Stimulated activated CD4-positive, alpha-beta T cell treated with anti-CD3 and anti-CD28 coated beads, Interleukin-4, amount 100 ng/mL, for 48 hours (primary cell): Measurements from ENCODE around the gene MPI.

Source experiments
- DNase-seq, 2 donors: peaks; one replicate each; pipeline ENCODE4 v3.0.0-alpha.2; 2020; ENCODE audit warnings: low read depth in 2 of 2

The MPI gene, protein sequence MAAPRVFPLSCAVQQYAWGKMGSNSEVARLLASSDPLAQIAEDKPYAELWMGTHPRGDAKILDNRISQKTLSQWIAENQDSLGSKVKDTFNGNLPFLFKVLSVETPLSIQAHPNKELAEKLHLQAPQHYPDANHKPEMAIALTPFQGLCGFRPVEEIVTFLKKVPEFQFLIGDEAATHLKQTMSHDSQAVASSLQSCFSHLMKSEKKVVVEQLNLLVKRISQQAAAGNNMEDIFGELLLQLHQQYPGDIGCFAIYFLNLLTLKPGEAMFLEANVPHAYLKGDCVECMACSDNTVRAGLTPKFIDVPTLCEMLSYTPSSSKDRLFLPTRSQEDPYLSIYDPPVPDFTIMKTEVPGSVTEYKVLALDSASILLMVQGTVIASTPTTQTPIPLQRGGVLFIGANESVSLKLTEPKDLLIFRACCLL

DNA sequence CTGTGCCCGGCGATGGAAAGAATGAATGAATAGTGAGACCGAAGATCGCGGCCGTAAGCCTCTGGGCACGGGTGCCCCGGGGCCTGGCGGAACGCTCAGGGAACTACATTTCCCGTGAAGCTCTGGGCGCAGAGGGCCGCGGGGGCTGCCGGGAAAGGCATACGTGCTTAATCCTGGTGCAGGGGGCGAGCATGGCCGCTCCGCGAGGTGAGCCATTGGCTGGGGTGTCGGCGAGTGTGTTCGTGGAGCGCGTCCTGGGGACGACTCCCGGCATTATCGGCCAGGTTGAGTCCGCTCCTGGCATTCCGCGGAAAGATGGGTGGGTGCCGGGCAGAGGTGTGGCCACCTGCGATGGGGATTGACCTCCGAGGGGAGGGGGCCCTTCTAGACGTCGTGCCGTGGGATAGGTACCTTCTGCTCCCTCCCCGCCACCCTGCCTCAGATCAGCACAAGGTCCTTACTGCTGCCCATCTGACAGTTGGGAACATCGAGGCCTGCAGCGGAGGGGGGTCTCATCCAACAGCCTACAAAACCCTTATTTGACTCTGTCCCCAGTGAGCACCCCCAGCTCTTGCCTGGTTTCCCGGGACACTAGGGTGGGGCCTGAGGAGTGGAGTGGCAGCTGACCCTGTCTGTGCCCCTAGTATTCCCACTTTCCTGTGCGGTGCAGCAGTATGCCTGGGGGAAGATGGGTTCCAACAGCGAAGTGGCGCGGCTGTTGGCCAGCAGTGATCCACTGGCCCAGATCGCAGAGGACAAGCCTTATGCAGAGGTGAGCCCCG lies at the start of gene MPI:
Gene MPI (plus strand): TSS at position 160 of the 782 bp plus-strand sequence. CDS start 32 bp downstream, at position 192.
- peak; percentile 86 to 89 for DNase-seq

DNA sequence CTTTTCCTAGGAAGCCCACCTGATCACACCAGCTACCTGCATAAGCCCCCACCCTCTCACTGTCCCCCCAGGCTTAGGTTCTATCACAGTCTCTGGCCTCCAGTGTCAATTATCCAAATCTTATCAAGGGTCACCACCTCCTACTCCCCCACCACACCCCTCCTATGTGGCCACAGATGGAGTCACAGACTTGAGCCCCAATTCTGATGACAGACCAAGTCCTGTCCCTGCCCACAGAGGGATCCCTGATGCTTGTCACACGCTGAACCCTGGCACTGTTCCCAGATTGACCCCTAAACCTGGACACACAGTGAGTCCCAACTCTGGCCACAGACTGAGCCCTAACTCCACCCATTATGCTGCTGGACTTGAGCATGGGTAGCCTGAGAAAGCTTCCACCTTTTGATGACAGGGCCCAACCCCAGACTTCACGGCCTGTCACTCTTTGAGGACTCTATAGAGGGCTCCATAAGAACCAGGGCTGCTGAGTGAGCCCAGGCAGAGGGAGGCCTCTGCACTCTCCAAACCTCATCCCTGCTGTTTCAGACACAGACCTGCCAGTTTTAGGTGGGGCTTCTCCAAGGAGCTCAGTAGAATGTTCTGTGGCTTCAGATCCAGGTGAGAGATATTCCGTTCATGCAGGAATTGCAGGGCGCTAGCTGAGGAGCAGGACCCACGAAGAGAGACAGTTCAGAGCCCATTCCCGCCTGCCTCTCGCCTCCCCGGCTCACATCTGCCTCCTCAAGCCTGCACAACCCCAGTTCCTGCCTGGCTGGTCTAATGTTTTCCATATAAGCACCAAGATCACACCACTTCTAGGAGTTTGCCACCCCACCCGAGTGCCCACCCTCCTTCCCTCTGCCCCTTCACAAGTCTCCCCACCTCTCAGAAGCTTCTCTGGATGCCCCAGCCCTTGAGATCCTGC lies 48.7 kb upstream of the MPI start:
- no peak for DNase-seq

DNA sequence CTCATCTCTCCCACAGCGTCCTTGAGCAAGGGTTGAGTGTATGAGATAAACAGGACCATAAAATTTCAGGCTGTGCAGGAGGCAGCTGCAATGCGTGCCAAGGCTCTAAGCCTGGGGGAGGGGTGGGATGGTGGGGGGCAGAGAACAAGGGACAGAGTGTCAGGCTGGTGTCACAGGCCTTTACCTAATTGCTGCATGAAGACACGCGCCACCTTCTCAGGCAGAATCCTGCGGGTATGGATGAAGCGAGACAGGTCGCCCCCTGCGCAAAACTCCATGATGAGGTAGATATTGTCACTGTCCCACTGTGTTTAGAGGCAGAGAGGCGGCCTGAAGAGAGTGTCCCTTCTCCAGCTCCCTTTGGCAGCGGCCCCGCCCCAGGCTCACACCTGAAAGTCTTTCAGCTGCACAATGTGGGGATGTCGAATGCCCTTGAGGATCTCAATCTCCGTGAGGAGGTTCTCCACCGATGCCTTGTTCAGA lies 47.9 kb upstream of the MPI start:
- DNase-seq = no peak

DNA sequence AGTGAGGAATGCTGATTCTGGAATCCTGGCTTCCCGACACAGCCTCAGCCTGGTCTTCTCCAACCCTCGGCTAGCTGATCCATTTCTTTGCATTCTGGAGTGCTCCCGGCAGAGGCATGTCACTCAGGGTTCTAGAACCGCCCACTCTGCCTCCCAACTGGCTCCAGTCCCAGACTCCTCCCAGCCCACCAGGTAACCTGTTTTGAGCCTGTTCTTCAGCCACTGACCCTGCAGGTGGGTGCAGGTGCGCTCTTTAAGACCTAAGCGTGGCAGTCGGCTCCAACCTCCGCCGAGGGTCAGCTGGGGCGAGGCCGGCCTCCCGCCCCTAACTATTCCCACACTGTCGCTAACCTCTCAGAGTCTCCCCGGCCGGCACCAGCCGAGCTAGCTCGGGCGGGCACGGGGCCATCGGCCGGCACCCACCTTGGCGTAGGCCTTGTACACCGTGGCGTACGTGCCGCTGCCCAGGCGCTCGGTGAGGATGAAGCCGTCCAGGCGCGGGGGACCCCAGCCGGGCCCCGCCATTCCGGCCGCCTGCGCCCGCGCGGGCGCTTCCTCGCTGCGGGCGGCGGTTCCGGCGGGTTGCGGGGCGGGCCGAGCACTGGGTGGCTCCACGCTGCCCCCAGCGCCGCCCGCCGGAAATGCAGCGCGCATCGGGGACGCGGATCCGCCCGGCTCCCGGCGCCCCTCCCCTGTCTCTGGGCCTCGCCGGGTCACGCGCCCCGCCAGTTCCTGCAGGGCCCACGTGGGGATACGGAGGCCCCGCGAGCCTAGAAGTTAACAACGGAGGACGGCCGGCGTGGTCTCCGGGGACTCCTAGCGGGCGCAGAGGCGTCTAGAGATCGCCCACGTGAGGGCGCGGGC lies 47.0 kb upstream of the MPI start, which contains the start of gene ULK3:
Gene ULK3 (minus strand): TSS at position 576 of the 864 bp plus-strand sequence. CDS start 51 bp downstream, at position 525.
- peak; percentile 91 to 92 for DNase-seq

GRCh38 chr15:74843445-74843828 lies 46.4 kb upstream of the MPI start:
- no peak for DNase-seq

DNA sequence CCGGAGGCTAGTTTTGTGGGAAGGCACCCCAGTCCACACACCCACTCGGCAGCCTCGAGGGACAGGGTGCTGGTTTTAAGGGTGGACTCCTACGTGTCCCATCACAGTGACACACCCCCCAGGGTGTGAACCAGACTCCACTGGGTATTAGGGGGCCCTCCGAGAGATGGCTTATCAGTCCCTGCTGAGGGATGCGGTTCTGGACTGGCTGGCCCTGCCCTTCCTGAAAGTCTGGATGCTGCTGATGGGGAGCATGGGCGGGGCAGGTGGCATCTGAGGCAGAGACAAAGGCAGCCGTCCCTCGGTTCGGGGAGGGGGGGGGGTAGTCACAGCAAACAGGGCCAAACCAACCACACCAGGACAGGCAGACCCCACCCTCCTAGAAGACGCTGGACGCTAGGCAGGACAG lies 45.9 kb upstream of the MPI start:
- DNase-seq = no peak

GRCh38 chr15:74844319-74845207 lies 45.3 kb upstream of the MPI start:
- DNase-seq = no peak

- DNase-seq = peak; percentile 39
These were observed 44.7 kb upstream of the MPI start for GRCh38 chr15:74845208-74845568.

- no peak for DNase-seq
These were observed 44.3 kb upstream of the MPI start for GRCh38 chr15:74845581-74845980.

- no peak for DNase-seq
These were observed 42.4 kb upstream of the MPI start for GRCh38 chr15:74847432-74847831.

DNA sequence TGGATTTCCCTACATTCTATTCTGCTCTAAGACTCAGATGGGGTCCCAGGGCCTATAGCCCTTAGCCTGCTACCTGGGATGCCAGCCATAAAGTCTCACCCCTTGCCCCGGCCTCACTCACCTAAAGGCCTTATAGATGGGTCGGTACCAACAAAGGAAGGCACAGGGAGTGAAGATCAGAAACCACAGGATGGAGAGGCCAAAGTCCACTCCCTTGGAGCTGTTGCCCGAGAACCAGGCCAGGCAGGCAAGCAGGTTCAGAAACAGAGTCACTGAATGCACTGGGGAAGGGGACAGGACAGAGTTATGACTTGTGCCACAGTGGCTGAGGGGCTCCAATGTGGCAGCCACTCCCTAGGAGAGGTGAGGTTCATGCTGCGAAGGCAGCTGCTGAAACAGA lies 39.4 kb upstream of the MPI start:
- DNase-seq = no peak

GRCh38 chr15:74851960-74852359 lies 37.9 kb upstream of the MPI start:
- DNase-seq = no peak

DNA sequence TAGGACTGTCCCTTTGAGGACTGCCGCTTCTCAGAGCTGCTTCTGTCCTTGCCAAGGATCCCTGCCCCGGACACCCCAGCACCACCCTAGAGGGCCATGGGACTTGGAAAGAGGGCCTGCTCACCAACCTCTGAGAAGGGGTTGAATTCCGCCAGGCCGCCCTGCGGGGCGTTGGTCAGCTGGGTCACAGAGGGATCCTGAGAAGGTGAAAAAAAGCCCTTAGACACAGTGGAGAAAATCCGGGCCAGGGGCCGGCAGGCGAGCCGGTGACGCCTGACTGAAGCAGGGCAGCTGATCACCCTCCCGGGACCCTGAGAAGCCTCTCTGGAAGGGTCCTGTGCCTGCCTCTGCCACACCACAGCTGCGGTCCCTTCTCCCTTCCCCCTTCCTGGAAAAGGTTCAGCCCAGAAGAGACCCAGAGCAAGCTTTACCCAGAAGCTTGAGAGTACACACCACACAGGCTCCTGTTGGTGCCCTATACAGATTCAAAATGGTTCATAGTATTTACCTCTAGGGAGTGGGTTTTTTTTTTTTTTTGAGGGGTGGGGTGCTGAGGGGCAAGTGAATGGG lies 35.3 kb upstream of the MPI start:
- no peak for DNase-seq

DNA sequence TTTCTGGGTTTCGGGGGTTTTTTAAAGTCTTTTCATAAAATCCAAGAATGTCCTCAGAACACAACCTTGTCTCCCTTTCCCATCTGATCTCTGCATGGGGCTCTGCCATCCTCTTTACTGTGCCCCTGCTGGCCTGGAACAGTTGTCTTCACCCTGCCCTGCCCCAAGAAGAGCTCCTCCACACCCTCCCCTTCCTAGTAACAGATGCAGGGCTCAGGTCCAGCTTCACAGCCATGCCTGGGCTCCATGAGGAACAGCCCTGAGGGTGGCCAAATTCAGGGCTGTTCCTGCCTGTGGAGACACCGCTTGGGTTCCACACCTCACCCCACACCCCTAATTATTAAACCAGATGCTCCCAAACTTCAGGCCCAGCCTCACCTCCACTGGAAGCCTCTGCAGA lies 34.0 kb upstream of the MPI start:
- no peak for DNase-seq

- DNase-seq = no peak
These were observed 33.3 kb upstream of the MPI start for GRCh38 chr15:74856537-74856936.

- DNase-seq = no peak
These were observed 32.7 kb upstream of the MPI start for GRCh38 chr15:74857082-74857655.

GRCh38 chr15:74857671-74858368 lies 32.0 kb upstream of the MPI start:
- no peak for DNase-seq

DNA sequence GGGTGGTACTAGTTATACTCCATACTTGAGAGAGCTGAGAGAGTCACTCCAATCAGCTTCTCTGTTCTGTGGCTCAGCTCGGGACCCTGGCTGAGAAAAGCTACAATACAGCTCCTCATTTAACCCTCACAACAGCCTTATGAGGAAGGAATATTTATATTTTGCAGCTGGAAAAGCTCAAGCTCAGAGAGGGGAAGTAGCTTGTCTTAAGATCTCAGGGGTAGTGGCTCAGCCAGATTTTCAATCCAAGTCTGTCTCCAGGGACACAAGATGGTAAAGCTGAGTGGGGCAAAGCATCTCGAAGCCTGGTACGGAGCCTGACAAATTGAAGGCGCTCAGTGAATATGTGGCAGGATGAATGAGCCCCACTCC lies 31.5 kb upstream of the MPI start:
- no peak for DNase-seq
